PFSK-1 (cell line): ENCODE data around the gene F10.

Experiments used
- POLR2AphosphoS5 ChIP-seq: IDR thresholded peaks from 2 replicates; pipeline ENCODE4 v1.6.1; 2012; ENCODE audit warnings: low read depth, mild to moderate bottlenecking, control low read depth, low read length, moderate library complexity
- REST ChIP-seq, 2 experiments: IDR thresholded peaks; 2 replicates each; pipeline versions ENCODE4 v1.6.1 to v1.8.0; 2011 to 2012; ENCODE audit warnings: low read depth in 2 of 2, low read length in 2 of 2, control low read depth in 1 of 2, inconsistent platforms in 1 of 2, mild to moderate bottlenecking in 1 of 2, moderate library complexity in 1 of 2; ENCODE audit not compliant: insufficient read depth in 1 of 2

GRCh38 chr13:113168211-113168610 is 45.6 kb downstream of the F10 start:
- TF ChIP-seq POLR2AphosphoS5 (no peak), REST (IDR thresholded peaks at IDR 0.05; ENCODE audit: insufficient read depth in 1 of 2, low read depth in 2 of 2, low read length in 2 of 2) (no peak)
